Measurements from ENCODE around the gene TXK.

The TXK gene

GRCh38 chr4:48103483-48104139 lies 30.4 kb downstream of the TXK start:
- DNase-seq (ENCODE audit: low read depth), result no peak

- DNase-seq (ENCODE audit: low read depth), result no peak
Observed at GRCh38 chr4:48102303-48102702, 31.7 kb downstream of the TXK start.

GRCh38 chr4:48100256-48100655 lies 33.8 kb downstream of the TXK start:
- no peak for DNase-seq (ENCODE audit: low read depth)

- DNase-seq (ENCODE audit: low read depth), result no peak
Observed at GRCh38 chr4:48095441-48095840, 38.6 kb downstream of the TXK start.

- no peak for DNase-seq (ENCODE audit: low read depth)
Observed at GRCh38 chr4:48093991-48094416, 40.0 kb downstream of the TXK start.

- DNase-seq (ENCODE audit: low read depth), result no peak
Observed at GRCh38 chr4:48090621-48091020, 43.4 kb downstream of the TXK start.

- no peak for DNase-seq (ENCODE audit: low read depth)
Observed at GRCh38 chr4:48085821-48086589, 48.0 kb downstream of the TXK start.

- DNase-seq (ENCODE audit: low read depth), result no peak
Observed at GRCh38 chr4:48082956-48083355, 51.1 kb downstream of the TXK start.

- DNase-seq (ENCODE audit: low read depth), result no peak
Observed at GRCh38 chr4:48081196-48081595, 52.9 kb downstream of the TXK start.

GRCh38 chr4:48079972-48080391 lies 54.1 kb downstream of the TXK start:
- DNase-seq (ENCODE audit: low read depth), result no peak

GRCh38 chr4:48078862-48079655 lies 55.0 kb downstream of the TXK start:
- no peak for DNase-seq (ENCODE audit: low read depth)

- no peak for DNase-seq (ENCODE audit: low read depth)
Observed at GRCh38 chr4:48078425-48078824, 55.6 kb downstream of the TXK start.

- DNase-seq (ENCODE audit: low read depth), result no peak
Observed at GRCh38 chr4:48074657-48075056, 59.4 kb downstream of the TXK start.

- DNase-seq (ENCODE audit: low read depth), result no peak
Observed at GRCh38 chr4:48073567-48074103, 60.4 kb downstream of the TXK start.

GRCh38 chr4:48071191-48071590 lies 62.9 kb downstream of the TXK start:
- no peak for DNase-seq (ENCODE audit: low read depth)

- DNase-seq (ENCODE audit: low read depth), result no peak
Observed at GRCh38 chr4:48069026-48069425, 65.0 kb downstream of the TXK start.

GRCh38 chr4:48068182-48068581 lies 65.9 kb downstream of the TXK start:
- DNase-seq (ENCODE audit: low read depth), result no peak

- DNase-seq (ENCODE audit: low read depth), result no peak
Observed at GRCh38 chr4:48067536-48067935, 66.5 kb downstream of the TXK start.

GRCh38 chr4:48065587-48066052 lies 68.4 kb downstream of the TXK start:
- no peak for DNase-seq (ENCODE audit: low read depth)

- no peak for DNase-seq (ENCODE audit: low read depth)
Observed at GRCh38 chr4:48064349-48064748, 69.7 kb downstream of the TXK start.

GRCh38 chr4:48058617-48059530 lies 75.2 kb downstream of the TXK start:
- no peak for DNase-seq (ENCODE audit: low read depth)
